DOHH2 (cell line): Measurements from ENCODE around the gene FMNL1.

ENCODE experiments used
- H3F3A ChIP-seq: fragments of 200-600 bp; sonication (generic), shearing (Covaris generic); 2 replicates; pipeline ENCODE4 v1.6.0; 2016; ENCODE audit warnings: antibody characterized with exemption, mild to moderate bottlenecking; ENCODE audit not compliant: control insufficient read depth, insufficient read depth
- H3K27ac ChIP-seq: fragments of 200-600 bp; sonication (generic); 2 replicates; pipeline ENCODE4 v1.5.1; 2014; ENCODE audit warnings: low read depth, mild to moderate bottlenecking, low read length, moderate library complexity
- H3K27me3 ChIP-seq: fragments of 200-600 bp; sonication (generic); 2 replicates; pipeline ENCODE4 v1.6.1; 2014; ENCODE audit warnings: mild to moderate bottlenecking, low read length, mixed read lengths; ENCODE audit not compliant: control insufficient read depth
- H3K36me3 ChIP-seq: fragments of 200-600 bp; sonication (generic); 2 replicates; pipeline ENCODE4 v1.6.1; 2014; ENCODE audit warnings: mild to moderate bottlenecking, low read length, moderate library complexity, mixed read lengths; ENCODE audit not compliant: control insufficient read depth
- H3K4me1 ChIP-seq: fragments of 200-600 bp; sonication (generic); 2 replicates; pipeline ENCODE4 v1.6.1; 2014; ENCODE audit warnings: mild to moderate bottlenecking, low read length, mixed read lengths; ENCODE audit not compliant: control insufficient read depth
- H3K4me2 ChIP-seq: fragments of 200-600 bp; sonication (generic); 2 replicates; pipeline ENCODE4 v1.6.0; 2014; ENCODE audit warnings: mild to moderate bottlenecking, low read length, moderate library complexity
- H3K4me3 ChIP-seq: fragments of 200-600 bp; sonication (generic); 2 replicates; pipeline ENCODE4 v1.5.1; 2014; ENCODE audit warnings: mild to moderate bottlenecking, low read length, mixed read lengths
- H3K79me2 ChIP-seq: fragments of 200-600 bp; sonication (generic); 2 replicates; pipeline ENCODE4 v1.6.1; 2014; ENCODE audit warnings: mild to moderate bottlenecking, low read length, mixed read lengths; ENCODE audit not compliant: control insufficient read depth
- H3K9me2 ChIP-seq: fragments of 200-600 bp; sonication (generic); replicated peaks from 2 replicates; pipeline ENCODE4 v1.6.1; 2014; ENCODE audit warnings: mild to moderate bottlenecking, low read length, mixed read lengths; ENCODE audit not compliant: control insufficient read depth
- H3K9me3 ChIP-seq: fragments of 200-600 bp; sonication (generic); 2 replicates; pipeline ENCODE4 v1.6.1; 2014; ENCODE audit warnings: antibody characterized with exemption, low read length, mixed read lengths; ENCODE audit not compliant: control insufficient read depth, insufficient read depth
- H4K20me1 ChIP-seq: fragments of 200-600 bp; sonication (generic); 2 replicates; pipeline ENCODE4 v1.6.0; 2014; ENCODE audit warnings: low read depth, mild to moderate bottlenecking, antibody characterized with exemption, low read length, moderate library complexity; ENCODE audit not compliant: control insufficient read depth, insufficient read depth
- CTCF ChIP-seq: fragments of 200-600 bp; sonication (generic); IDR thresholded peaks from one replicate; pipeline ENCODE4 v1.5.1; 2014; ENCODE audit warnings: antibody characterized with exemption, mild to moderate bottlenecking, low read depth, low read length; ENCODE audit not compliant: poor library complexity, severe bottlenecking
- EZH2phosphoT487 ChIP-seq: fragments of 200-600 bp; sonication (generic); IDR thresholded peaks from 2 replicates; pipeline ENCODE4 v1.6.1; 2017; ENCODE audit warnings: borderline replicate concordance, mild to moderate bottlenecking, antibody characterized with exemption, low read length, moderate library complexity, mixed read lengths

FMNL1 gene

DNA sequence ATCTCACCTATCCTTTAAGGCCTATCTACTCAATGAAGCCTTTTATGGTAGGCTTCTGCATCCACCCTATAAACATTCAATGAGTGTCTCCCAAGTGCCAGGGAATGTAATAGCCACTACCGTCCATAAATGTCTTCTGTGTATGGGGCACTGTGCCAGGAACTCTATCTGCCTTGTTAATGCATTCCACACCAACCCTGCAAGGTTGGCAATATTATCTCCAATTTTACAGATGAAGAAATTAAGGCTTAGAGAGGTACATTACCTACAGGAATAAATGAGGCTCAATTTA lies 75.1 kb downstream of the FMNL1 start:
- Histone ChIP-seq H3K79me2 (peaks cover 74% of the 10 kb centered on the region), H3K36me3 (peaks cover 9% of the 10 kb centered on the region; the same call in 1 of the 2 replicates), H3K9me3 (no peaks in the 10 kb centered on the region), H4K20me1 (peaks cover 2% of the 10 kb centered on the region; the same call in 1 of the 2 replicates), H3F3A (0 out of 2 replicates have a peak, but pooled peaks cover 2% of the 10 kb centered on the region), H3K4me1 (peaks cover 63% of the 10 kb centered on the region), H3K27me3 (no peaks in the 10 kb centered on the region), H3K4me3 (no peak overlapping the region), H3K4me2 (no peak overlapping the region; the same call in 1 of the 2 replicates), H3K9me2 (no peaks in the 10 kb centered on the region), H3K27ac (no peak overlapping the region)
- TF ChIP-seq EZH2phosphoT487 (no peak), CTCF (no peak)
